ENCODE results near the gene KREMEN1. TPM values are rescaled to one million over a fixed set of nuclear protein-coding genes. Genes with fewer than 3 reads are reported as not detected.

KREMEN1 gene
- total and polyA plus RNA-seq, 8 donors = 5.4 to 34.5 (median 11.6) TPM

DNA sequence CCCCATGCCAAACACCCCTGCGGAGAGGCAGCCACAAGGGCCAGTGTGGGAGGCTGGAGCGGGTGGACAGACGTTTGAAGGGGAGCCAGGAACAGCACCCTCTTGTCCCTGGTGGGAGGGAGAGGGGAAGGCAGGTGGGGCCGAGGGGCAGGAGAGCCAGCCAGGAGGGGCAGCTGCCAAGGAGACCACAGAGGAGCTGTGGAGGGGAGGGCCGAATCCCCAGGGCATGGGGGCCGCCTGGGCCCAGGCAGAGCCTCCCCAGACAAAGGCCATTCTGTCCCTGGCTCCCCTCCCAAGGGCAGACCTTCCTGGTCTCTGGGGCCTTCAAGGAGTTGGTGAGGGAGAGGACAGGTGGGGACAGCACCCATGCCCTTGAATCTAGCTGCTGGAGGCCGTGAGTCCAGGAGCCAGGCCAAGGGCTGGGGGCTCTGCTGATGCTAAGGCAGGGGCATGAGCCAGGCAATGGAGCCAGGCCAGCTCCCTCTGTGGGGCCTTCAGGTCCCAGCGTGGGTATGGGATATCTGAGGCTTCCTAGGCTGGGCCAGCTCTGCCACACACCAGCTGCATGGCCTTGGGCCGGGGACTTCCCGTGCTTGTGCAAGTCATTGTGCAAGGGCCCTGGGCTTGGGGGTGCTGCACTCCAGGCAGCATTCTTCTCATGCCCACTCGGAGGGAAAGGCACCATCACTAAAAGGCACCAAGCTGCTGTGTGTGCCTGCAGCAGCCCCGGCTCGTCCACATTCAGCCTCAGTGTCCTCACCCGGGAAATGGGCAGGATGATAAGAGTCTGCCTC is 144.2 kb downstream of the KREMEN1 start:
- Histone ChIP-seq H3K4me3 (no peak overlapping the region), H3K4me1 (peaks cover 11 to 28% (median 25%) of the 10 kb centered on the region in 4 donors), H3K36me3 (no peaks in the 10 kb centered on the region), H3K27ac (peak overlapping the region in 2 of 5 donors; percentile 1 to 40), H3K9me3 (no peaks in the 10 kb centered on the region), H3K27me3 (no peaks in the 10 kb centered on the region)
- peak in 1 of 3 donors; percentile 15 for TF ChIP-seq POLR2AphosphoS5 (IDR thresholded peaks at IDR 0.05)
- TF ChIP-seq, protein P1, sequence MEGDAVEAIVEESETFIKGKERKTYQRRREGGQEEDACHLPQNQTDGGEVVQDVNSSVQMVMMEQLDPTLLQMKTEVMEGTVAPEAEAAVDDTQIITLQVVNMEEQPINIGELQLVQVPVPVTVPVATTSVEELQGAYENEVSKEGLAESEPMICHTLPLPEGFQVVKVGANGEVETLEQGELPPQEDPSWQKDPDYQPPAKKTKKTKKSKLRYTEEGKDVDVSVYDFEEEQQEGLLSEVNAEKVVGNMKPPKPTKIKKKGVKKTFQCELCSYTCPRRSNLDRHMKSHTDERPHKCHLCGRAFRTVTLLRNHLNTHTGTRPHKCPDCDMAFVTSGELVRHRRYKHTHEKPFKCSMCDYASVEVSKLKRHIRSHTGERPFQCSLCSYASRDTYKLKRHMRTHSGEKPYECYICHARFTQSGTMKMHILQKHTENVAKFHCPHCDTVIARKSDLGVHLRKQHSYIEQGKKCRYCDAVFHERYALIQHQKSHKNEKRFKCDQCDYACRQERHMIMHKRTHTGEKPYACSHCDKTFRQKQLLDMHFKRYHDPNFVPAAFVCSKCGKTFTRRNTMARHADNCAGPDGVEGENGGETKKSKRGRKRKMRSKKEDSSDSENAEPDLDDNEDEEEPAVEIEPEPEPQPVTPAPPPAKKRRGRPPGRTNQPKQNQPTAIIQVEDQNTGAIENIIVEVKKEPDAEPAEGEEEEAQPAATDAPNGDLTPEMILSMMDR (IDR thresholded peaks at IDR 0.05) = no peak
- intact Hi-C loops (cut with DNase I; ENCODE audit: low total_unique reads) = no loop called here
- peak in 1 of 2 donors; percentile 48 for DNase-seq
- WGBS, 5 donors = 68 to 76% (median 74%) methylated on average over 6 to 14 of the region's 14 CpGs

Small RNA genes within 50 kb of the gene (small RNA-seq; reads per million reads assigned to genes)
- gene RNU6-1219P (0 reads per million in 4 donors), gene RNU6-810P (0 reads per million in 4 donors)

Other genes starting within 250 kb of the KREMEN1 start
- 10 to 100 TPM in 1 of 5 donors, 1 to 10 TPM in 4; 1.8 to 52.7 (median 6.4) TPM for gene ZNRF3, start 189.5 kb upstream of the KREMEN1 start, total RNA-seq
- gene ZNRF3, start 189.5 kb upstream of the KREMEN1 start, polyA plus RNA-seq = 1 to 10 TPM; 1.4 to 2.9 (median 1.7) TPM
- gene C22orf31, start 11.2 kb upstream of the KREMEN1 start, total RNA-seq = under 1 TPM in 1 of 5 donors, not detected in 4; 0.55 TPM
- gene C22orf31, start 11.2 kb upstream of the KREMEN1 start, polyA plus RNA-seq = not detected
- 10 to 100 TPM in 2 of 5 donors, 1 to 10 TPM in 2, not detected in 1; 1.8 to 23.6 (median 9.5) TPM for gene EMID1, start 132.9 kb downstream of the KREMEN1 start, total RNA-seq
- 10 to 100 TPM in 2 of 3 donors, 1 to 10 TPM in 1; 2.5 to 12.7 (median 10.3) TPM for gene EMID1, start 132.9 kb downstream of the KREMEN1 start, polyA plus RNA-seq
- 10 to 100 TPM; 14.5 to 76.5 (median 45.1) TPM for gene RHBDD3, start 194.9 kb downstream of the KREMEN1 start, total RNA-seq
- gene RHBDD3, start 194.9 kb downstream of the KREMEN1 start, polyA plus RNA-seq = 10 to 100 TPM in 2 of 3 donors, 1 to 10 TPM in 1; 9.8 to 19.6 (median 16.7) TPM
- 100 to 1,000 TPM; 145 to 376 (median 185) TPM for gene EWSR1, start 195.2 kb downstream of the KREMEN1 start, total RNA-seq
- gene EWSR1, start 195.2 kb downstream of the KREMEN1 start, polyA plus RNA-seq = 100 to 1,000 TPM in 1 of 3 donors, 10 to 100 TPM in 2; 97.7 to 137 (median 98.2) TPM
- gene GAS2L1, start 233.6 kb downstream of the KREMEN1 start, total RNA-seq = 10 to 100 TPM in 4 of 5 donors, 1 to 10 TPM in 1; 4.4 to 81.1 (median 53.6) TPM
- gene GAS2L1, start 233.6 kb downstream of the KREMEN1 start, polyA plus RNA-seq = 10 to 100 TPM; 14.7 to 22.3 (median 15.7) TPM
- gene RASL10A, start 242.7 kb downstream of the KREMEN1 start, total RNA-seq = under 1 TPM in 1 of 5 donors, not detected in 4; 0.37 TPM
- gene RASL10A, start 242.7 kb downstream of the KREMEN1 start, polyA plus RNA-seq = 1 to 10 TPM in 1 of 3 donors, under 1 TPM in 2; 0.19 to 3.5 (median 0.76) TPM